Measurements from ENCODE around the gene HTRA1. TPM values are rescaled to one million over a fixed set of nuclear protein-coding genes. Genes with fewer than 3 reads are reported as not detected.

The HTRA1 gene
- total RNA-seq, 1 donor from 2014 or later: not detected

DNA sequence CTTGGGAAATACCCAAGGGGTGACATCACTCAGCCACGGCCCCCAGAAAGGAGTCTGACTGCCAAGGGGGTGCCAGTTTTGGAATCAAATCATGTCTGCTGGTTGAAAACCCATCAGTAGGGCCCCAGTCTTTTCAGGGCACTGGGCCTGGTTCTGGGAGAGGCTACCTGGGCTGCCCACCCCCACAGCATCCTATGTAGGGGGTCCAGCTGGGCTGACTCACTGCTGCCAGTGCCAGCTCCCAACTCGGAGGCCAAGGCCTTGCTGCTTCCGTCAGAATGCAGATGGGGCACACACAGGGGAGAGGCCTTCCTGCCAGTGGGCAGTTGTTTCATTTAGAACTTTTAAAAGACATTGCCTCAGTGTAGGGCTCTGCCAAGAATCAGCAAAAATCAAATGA, 59.7 kb downstream of the HTRA1 start:
- TF ChIP-seq, protein P1, sequence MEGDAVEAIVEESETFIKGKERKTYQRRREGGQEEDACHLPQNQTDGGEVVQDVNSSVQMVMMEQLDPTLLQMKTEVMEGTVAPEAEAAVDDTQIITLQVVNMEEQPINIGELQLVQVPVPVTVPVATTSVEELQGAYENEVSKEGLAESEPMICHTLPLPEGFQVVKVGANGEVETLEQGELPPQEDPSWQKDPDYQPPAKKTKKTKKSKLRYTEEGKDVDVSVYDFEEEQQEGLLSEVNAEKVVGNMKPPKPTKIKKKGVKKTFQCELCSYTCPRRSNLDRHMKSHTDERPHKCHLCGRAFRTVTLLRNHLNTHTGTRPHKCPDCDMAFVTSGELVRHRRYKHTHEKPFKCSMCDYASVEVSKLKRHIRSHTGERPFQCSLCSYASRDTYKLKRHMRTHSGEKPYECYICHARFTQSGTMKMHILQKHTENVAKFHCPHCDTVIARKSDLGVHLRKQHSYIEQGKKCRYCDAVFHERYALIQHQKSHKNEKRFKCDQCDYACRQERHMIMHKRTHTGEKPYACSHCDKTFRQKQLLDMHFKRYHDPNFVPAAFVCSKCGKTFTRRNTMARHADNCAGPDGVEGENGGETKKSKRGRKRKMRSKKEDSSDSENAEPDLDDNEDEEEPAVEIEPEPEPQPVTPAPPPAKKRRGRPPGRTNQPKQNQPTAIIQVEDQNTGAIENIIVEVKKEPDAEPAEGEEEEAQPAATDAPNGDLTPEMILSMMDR (IDR thresholded peaks at IDR 0.05): no peak
- intact Hi-C loops (cut with micrococcal nuclease): no loop called here
- H3K27ac Mint-ChIP-seq: no peak overlapping the region
- H3K36me3 Mint-ChIP-seq (ENCODE audit: low read depth): no peaks in the 10 kb centered on the region
- H3K9me3 Mint-ChIP-seq: no peaks in the 10 kb centered on the region
- peaks cover 2% of the 10 kb centered on the region for H3K4me1 Mint-ChIP-seq
- H3K4me3 Mint-ChIP-seq: no peak overlapping the region
- CTCF ChIA-PET: no interaction called here
- ATAC-seq (ENCODE audit: low read depth): no peak
- peaks cover 4% of the 10 kb centered on the region for H3K27me3 Mint-ChIP-seq
- DNase-seq: no peak
- POLR2A ChIA-PET: no interaction called here

DNA sequence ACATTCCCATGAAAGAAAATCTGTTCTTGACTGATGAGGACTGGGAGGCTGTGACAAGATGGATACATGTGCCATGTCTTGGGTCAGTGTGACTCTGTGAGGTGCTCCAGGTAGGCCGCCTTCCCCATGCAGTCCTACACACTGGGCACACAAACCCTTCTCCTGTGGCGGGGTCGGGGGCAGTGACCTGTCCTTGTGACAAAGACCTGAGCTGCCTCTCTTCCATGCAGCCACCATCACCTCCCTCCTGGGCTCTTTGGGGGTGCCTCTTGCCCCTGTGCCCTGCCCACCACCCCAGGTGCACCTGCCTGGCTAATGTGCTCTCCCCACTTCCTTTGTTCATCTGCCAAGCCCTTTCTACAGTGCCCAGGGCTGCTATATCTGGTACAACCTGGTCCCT, 63.5 kb downstream of the HTRA1 start:
- Mint-ChIP-seq H3K9me3 (no peaks in the 10 kb centered on the region), H3K4me3 (no peak overlapping the region), H3K4me1 (no peaks in the 10 kb centered on the region), H3K27ac (no peak overlapping the region), H3K36me3 (ENCODE audit: low read depth) (no peaks in the 10 kb centered on the region), H3K27me3 (peaks cover 4% of the 10 kb centered on the region)
- POLR2A ChIA-PET: no interaction called here
- no peak for ATAC-seq (ENCODE audit: low read depth)
- intact Hi-C loops (cut with micrococcal nuclease): no loop called here
- CTCF ChIA-PET: no interaction called here
- no peak for DNase-seq
- TF ChIP-seq, protein P1 (IDR thresholded peaks at IDR 0.05): no peak

DNA sequence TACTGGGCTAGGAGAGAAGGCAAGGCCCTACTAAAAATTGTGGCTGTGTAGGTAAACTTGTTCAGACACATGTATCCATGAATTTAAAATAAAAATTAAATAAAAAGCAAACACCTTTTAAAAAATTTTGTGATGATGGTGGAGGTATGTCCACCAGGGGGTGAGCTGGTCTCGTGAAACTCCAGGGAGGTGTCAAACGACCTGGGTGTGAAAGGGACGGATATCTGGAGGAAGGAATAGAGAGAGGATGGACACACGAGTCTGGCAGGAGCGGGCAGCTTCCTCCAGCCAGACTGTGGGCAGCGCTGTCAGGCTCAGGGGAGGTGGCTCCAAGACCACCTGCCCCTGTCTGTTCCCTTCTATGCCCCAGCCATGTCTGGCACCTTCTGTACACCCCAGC, 64.4 kb downstream of the HTRA1 start:
- no peaks in the 10 kb centered on the region for H3K4me1 Mint-ChIP-seq
- ATAC-seq (ENCODE audit: low read depth) (no peak), DNase-seq (no peak)
- H3K36me3 Mint-ChIP-seq (ENCODE audit: low read depth): no peaks in the 10 kb centered on the region
- TF ChIP-seq, protein P1 (IDR thresholded peaks at IDR 0.05): no peak
- ChIA-PET POLR2A (no interaction called here), CTCF (no interaction called here)
- H3K27me3 Mint-ChIP-seq: peaks cover 4% of the 10 kb centered on the region
- H3K4me3 Mint-ChIP-seq: no peak overlapping the region
- no peaks in the 10 kb centered on the region for H3K9me3 Mint-ChIP-seq
- intact Hi-C loops (cut with micrococcal nuclease): no loop called here
- H3K27ac Mint-ChIP-seq: no peak overlapping the region

DNA sequence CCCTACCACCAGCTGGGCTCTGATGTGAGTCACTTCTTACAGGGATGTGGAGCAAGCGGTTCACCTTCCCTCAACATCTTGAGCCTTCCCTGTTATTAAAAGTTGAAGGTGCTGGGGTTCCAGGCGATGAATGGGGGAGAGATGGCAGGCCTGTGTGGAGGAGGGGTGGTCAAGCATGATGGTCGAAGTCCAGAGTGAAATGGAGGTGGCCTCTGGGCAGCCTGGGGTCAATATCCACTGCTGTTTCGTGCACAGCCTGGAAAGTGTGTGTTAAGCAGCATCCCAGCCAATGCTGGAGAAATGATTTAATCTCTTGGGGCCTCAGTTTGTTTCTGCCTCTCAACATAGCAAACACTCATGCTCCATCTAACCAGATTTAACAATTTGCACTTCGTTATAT, 65.5 kb downstream of the HTRA1 start:
- Mint-ChIP-seq H3K36me3 (ENCODE audit: low read depth) (no peaks in the 10 kb centered on the region), H3K4me3 (no peak overlapping the region), H3K27me3 (peaks cover 7% of the 10 kb centered on the region), H3K27ac (no peak overlapping the region), H3K9me3 (no peaks in the 10 kb centered on the region), H3K4me1 (no peaks in the 10 kb centered on the region)
- intact Hi-C loops (cut with micrococcal nuclease): no loop called here
- no peak for DNase-seq
- POLR2A ChIA-PET: no interaction called here
- CTCF ChIA-PET: no interaction called here
- ATAC-seq (ENCODE audit: low read depth): no peak
- TF ChIP-seq, protein P1 (IDR thresholded peaks at IDR 0.05): no peak

DNA sequence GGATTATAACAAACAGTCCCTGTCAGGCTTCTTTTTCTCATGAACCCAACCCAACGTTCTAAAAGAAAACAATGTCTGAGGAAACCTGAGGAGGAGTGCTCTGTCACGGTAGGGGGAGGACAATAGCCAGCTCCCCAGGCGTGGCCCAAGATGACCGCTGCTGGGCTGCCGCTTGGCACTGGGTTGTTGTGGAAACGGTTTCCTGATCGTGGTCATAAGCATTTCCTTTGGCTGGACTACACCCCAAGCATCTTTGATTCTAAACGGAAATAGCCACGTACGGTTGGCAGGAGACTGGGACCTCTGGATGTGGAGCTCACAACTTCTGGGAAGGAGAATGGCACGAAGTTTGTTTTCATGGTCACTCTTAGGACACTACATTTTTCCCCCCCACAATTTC, 68.8 kb downstream of the HTRA1 start:
- ChIA-PET POLR2A (no interaction called here), CTCF (no interaction called here)
- Mint-ChIP-seq H3K36me3 (ENCODE audit: low read depth) (no peaks in the 10 kb centered on the region), H3K4me3 (no peak overlapping the region), H3K27me3 (peaks cover 4% of the 10 kb centered on the region), H3K4me1 (no peaks in the 10 kb centered on the region), H3K27ac (no peak overlapping the region), H3K9me3 (no peaks in the 10 kb centered on the region)
- TF ChIP-seq, protein P1 (IDR thresholded peaks at IDR 0.05): no peak
- no peak for DNase-seq
- intact Hi-C loops (cut with micrococcal nuclease): no loop called here
- ATAC-seq (ENCODE audit: low read depth): no peak

Data from activated B cell treated with CpG ODN at 0.5 μM for 24 hours (primary cell).